HG03575 (cell line): Measurements from ENCODE around the gene MAML1.

Experiments used
- ATAC-seq: cut with Tn5 transposase; IDR thresholded peaks from one replicate; pipeline ENCODE4 v1.9.1; 2021; ENCODE audit not compliant: unreplicated experiment, insufficient number of reproducible peaks, low FRiP score; ENCODE audit errors: extremely low read depth

MAML1 gene

GRCh38 chr5:179816796-179817469 is 84.3 kb downstream of the MAML1 start:
- no peak for ATAC-seq

GRCh38 chr5:179817470-179817840 is 84.8 kb downstream of the MAML1 start:
- ATAC-seq, result no peak

GRCh38 chr5:179817890-179818745 is 85.5 kb downstream of the MAML1 start:
- no peak for ATAC-seq

GRCh38 chr5:179818746-179819295 is 86.2 kb downstream of the MAML1 start:
- peak; percentile 54 for ATAC-seq

- no peak for ATAC-seq
Observed at GRCh38 chr5:179819296-179820126, 86.9 kb downstream of the MAML1 start.

GRCh38 chr5:179820127-179820482 is 87.5 kb downstream of the MAML1 start:
- ATAC-seq, result no peak

- no peak for ATAC-seq
Observed at GRCh38 chr5:179820483-179821297, 88.1 kb downstream of the MAML1 start, which contains the start of gene SQSTM1. SQSTM1 (plus strand) TSS chr5:179820905; CDS start chr5:179820937, 32 bp downstream.

- no peak for ATAC-seq
Observed at GRCh38 chr5:179821298-179822058, 88.9 kb downstream of the MAML1 start.

- ATAC-seq, result no peak
Observed at GRCh38 chr5:179822059-179822432, 89.4 kb downstream of the MAML1 start.

- ATAC-seq, result no peak
Observed at GRCh38 chr5:179822444-179822990, 89.9 kb downstream of the MAML1 start.

GRCh38 chr5:179823937-179824744 is 91.5 kb downstream of the MAML1 start:
- no peak for ATAC-seq

GRCh38 chr5:179824745-179825112 is 92.1 kb downstream of the MAML1 start:
- no peak for ATAC-seq

- no peak for ATAC-seq
Observed at GRCh38 chr5:179825655-179826182, 93.1 kb downstream of the MAML1 start.
